HEK293 (cell line): Measurements from ENCODE around the gene HSPA2.
A peak's percentile ranks its signal among the peaks of the same experiment; 100 is the strongest.

ENCODE experiments used
- CTCF ChIA-PET: fragments of 350-600 bp; formaldehyde crosslinking; extraction: SDS; loops from one replicate; lab custom pipeline; 2021; ENCODE audit warnings: antibody characterized with exemption; lab: Yijun Ruan, JAX
- POLR2A ChIA-PET: fragments of 300-600 bp; formaldehyde crosslinking; extraction: SDS; loops from one replicate; lab custom pipeline; 2020; ENCODE audit warnings: antibody characterized with exemption, inconsistent platforms; lab: Yijun Ruan, JAX
- H3K27ac ChIP-seq: fragments of 200-500 bp; sonication (Bioruptor generic); 2 replicates; pipeline ENCODE4 v1.5.1; 2014; ENCODE audit warnings: low read depth, low read length, control low read depth, inconsistent platforms; ENCODE audit errors: extremely low read depth
- H3K36me3 ChIP-seq, 2 experiments: fragments of 200-500 bp in 1 of 2; sonication (Bioruptor generic) in 1 of 2; 1 replicate in 1 of 2; 2 replicates in 1 of 2; pipeline ENCODE4 v1.5.1; 2014 to 2017; ENCODE audit warnings: inconsistent platforms in 2 of 2, low read length in 2 of 2; ENCODE audit not compliant: control insufficient read depth in 2 of 2, insufficient read depth in 1 of 2
- H3K4me1 ChIP-seq: fragments of 200-500 bp; sonication (Bioruptor generic); 2 replicates; pipeline ENCODE4 v1.5.1; 2014; ENCODE audit warnings: mild to moderate bottlenecking, low read length, inconsistent platforms; ENCODE audit not compliant: control insufficient read depth, insufficient read depth
- H3K4me3 ChIP-seq: 2 replicates; pipeline ENCODE4 v1.5.1; 2011; ENCODE audit warnings: low read depth, mild to moderate bottlenecking, control low read depth, low read length, moderate library complexity
- H3K9me3 ChIP-seq: fragments of 200-500 bp; sonication (Bioruptor generic); 2 replicates; pipeline ENCODE4 v1.5.1; 2014; ENCODE audit warnings: low read depth, low read length, inconsistent platforms; ENCODE audit not compliant: control insufficient read depth, insufficient read depth
- FEZF1 ChIP-seq: fragments of 450-650 bp; formaldehyde crosslinking; IDR thresholded peaks from 2 replicates; pipeline ENCODE4 v1.5.1; 2016; ENCODE audit warnings: missing biosample characterization, missing genetic modification characterization
- HOXA7 ChIP-seq: sonication (generic); formaldehyde crosslinking; IDR thresholded peaks from 2 replicates; pipeline ENCODE4 v1.8.1; 2022; ENCODE audit warnings: missing genetic modification reagents, borderline replicate concordance
- HOXC10 ChIP-seq: sonication (generic); formaldehyde crosslinking; IDR thresholded peaks from 2 replicates; pipeline ENCODE4 v1.8.1; 2023; ENCODE audit warnings: mild to moderate bottlenecking, missing genetic modification reagents
- KLF1 ChIP-seq: fragments of 450-650 bp; formaldehyde crosslinking; IDR thresholded peaks from 2 replicates; pipeline ENCODE4 v1.5.1; 2016; ENCODE audit warnings: missing biosample characterization, missing genetic modification characterization
- ZBTB48 ChIP-seq: fragments of 450-650 bp; formaldehyde crosslinking; IDR thresholded peaks from 2 replicates; pipeline ENCODE4 v1.5.1; 2016; ENCODE audit warnings: missing biosample characterization, missing genetic modification characterization
- ZIC2 ChIP-seq: fragments of 450-650 bp; formaldehyde crosslinking; IDR thresholded peaks from 2 replicates; pipeline ENCODE4 v1.5.1; 2016; ENCODE audit warnings: missing biosample characterization, missing genetic modification characterization
- ZNF114 ChIP-seq: fragments of 450-650 bp; formaldehyde crosslinking; IDR thresholded peaks from 2 replicates; pipeline ENCODE4 v1.5.0; 2017; ENCODE audit warnings: missing biosample characterization, missing genetic modification characterization
- ZNF16 ChIP-seq: fragments of 450-650 bp; formaldehyde crosslinking; IDR thresholded peaks from 2 replicates; pipeline ENCODE4 v1.5.1; 2016; ENCODE audit warnings: low read depth, missing biosample characterization, missing genetic modification characterization
- ZNF19 ChIP-seq: fragments of 450-650 bp; formaldehyde crosslinking; IDR thresholded peaks from 2 replicates; pipeline ENCODE4; 2016; ENCODE audit warnings: missing biosample characterization, missing genetic modification characterization, low read depth
- ZNF202 ChIP-seq: fragments of 450-650 bp; formaldehyde crosslinking; IDR thresholded peaks from 2 replicates; pipeline ENCODE4 v1.5.1; 2016; ENCODE audit warnings: missing biosample characterization, missing genetic modification characterization, borderline replicate concordance
- ZNF211 ChIP-seq: fragments of 450-650 bp; formaldehyde crosslinking; IDR thresholded peaks from 2 replicates; pipeline ENCODE4 v1.5.1; 2016; ENCODE audit warnings: low read depth, missing biosample characterization, missing genetic modification characterization
- ZNF571 ChIP-seq: fragments of 450-650 bp; formaldehyde crosslinking; IDR thresholded peaks from 2 replicates; pipeline ENCODE4 v1.5.0; 2017; ENCODE audit warnings: missing biosample characterization, missing genetic modification characterization
- ZNF585B ChIP-seq: fragments of 450-650 bp; formaldehyde crosslinking; IDR thresholded peaks from 2 replicates; pipeline ENCODE4 v1.5.1; 2016; ENCODE audit warnings: missing biosample characterization, missing genetic modification characterization
- ZNF596 ChIP-seq: fragments of 450-650 bp; IDR thresholded peaks from 2 replicates; pipeline ENCODE4 v1.5.0; 2018; ENCODE audit warnings: missing biosample characterization, mild to moderate bottlenecking, missing genetic modification characterization, moderate library complexity
- ZNF654 ChIP-seq: fragments of 450-650 bp; formaldehyde crosslinking; IDR thresholded peaks from 2 replicates; pipeline ENCODE4 v1.5.1; 2016; ENCODE audit warnings: low read depth, missing biosample characterization, missing genetic modification characterization
- ZNF777 ChIP-seq: fragments of 450-650 bp; formaldehyde crosslinking; IDR thresholded peaks from 2 replicates; pipeline ENCODE4 v1.5.1; 2017; ENCODE audit warnings: missing biosample characterization, missing genetic modification characterization, borderline replicate concordance
- ZNF791 ChIP-seq: fragments of 450-650 bp; formaldehyde crosslinking; IDR thresholded peaks from 2 replicates; pipeline ENCODE4 v1.5.1; 2016; ENCODE audit warnings: missing biosample characterization, missing genetic modification characterization
- ZNF830 ChIP-seq: fragments of 450-650 bp; IDR thresholded peaks from 2 replicates; pipeline ENCODE4 v1.5.0; 2018; ENCODE audit warnings: missing biosample characterization, missing genetic modification characterization, low read depth, mild to moderate bottlenecking, moderate library complexity
- ZNF837 ChIP-seq: fragments of 450-650 bp; formaldehyde crosslinking; IDR thresholded peaks from 2 replicates; pipeline ENCODE4 v1.5.1; 2016; ENCODE audit warnings: missing biosample characterization, missing genetic modification characterization
- TF ChIP-seq, protein P1 (sequence below): fragments of 450-650 bp; formaldehyde crosslinking; IDR thresholded peaks from 2 replicates; pipeline ENCODE4 v1.5.1; 2016; ENCODE audit warnings: missing biosample characterization, missing genetic modification characterization
- TF ChIP-seq, protein P2 (sequence below): fragments of 450-650 bp; formaldehyde crosslinking; optimal IDR thresholded peaks from 2 replicates; pipeline ENCODE3; 2016; ENCODE audit warnings: missing biosample characterization, mild to moderate bottlenecking, missing genetic modification characterization
- TF ChIP-seq, protein P3 (sequence below): fragments of 450-650 bp; formaldehyde crosslinking; IDR thresholded peaks from 2 replicates; pipeline ENCODE4 v1.5.1; 2016; ENCODE audit warnings: missing biosample characterization, missing genetic modification characterization
- TF ChIP-seq, protein P4 (sequence below): fragments of 450-650 bp; formaldehyde crosslinking; IDR thresholded peaks from 2 replicates; pipeline ENCODE4 v1.5.1; 2016; ENCODE audit warnings: missing biosample characterization, missing genetic modification characterization
- TF ChIP-seq, protein P5 (sequence below): fragments of 450-650 bp; formaldehyde crosslinking; IDR thresholded peaks from 2 replicates; pipeline ENCODE4 v1.5.1; 2016; ENCODE audit warnings: missing biosample characterization, missing genetic modification characterization, borderline replicate concordance
- TF ChIP-seq, protein P6 (sequence below): fragments of 450-650 bp; formaldehyde crosslinking; IDR thresholded peaks from 2 replicates; pipeline ENCODE4 v1.5.1; 2016; ENCODE audit warnings: missing biosample characterization, missing genetic modification characterization

The HSPA2 gene

DNA sequence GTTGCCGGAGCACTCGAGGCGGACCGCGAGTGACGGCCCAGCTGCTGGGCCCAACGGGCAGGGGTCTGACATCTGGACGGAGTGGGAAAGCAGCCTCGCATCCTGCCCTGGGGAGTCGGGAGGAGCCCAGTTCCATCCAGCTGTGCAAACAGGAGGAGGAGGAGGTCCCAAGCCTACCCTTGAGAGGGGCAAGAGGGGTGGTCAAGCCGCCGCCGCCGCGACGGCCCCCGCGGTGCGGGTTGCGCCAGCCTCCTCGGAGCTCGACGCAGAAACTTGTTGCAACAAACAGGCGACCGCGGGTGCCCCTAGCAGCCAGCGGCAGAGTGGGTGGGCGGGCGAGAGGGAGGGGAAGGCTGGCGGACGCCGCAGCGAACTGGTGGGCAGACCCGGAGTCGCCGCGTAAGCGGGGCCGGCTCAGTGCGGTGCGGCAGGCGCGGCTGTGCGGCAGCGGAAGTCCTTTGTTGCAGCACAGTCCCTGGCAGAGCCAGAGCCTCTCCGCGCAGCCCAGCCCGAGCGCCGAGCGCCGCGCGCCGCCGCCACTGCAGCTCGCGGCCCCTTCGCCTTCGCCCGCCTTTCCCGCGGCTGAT, 36.1 kb upstream of the HSPA2 start, which contains the start of gene ZBTB1 (continued):
- TF ChIP-seq ZIC2 (tag by site-specific recombination) (peak; percentile 75), ZNF19 (tag by site-specific recombination) (no peak), FEZF1 (tag by site-specific recombination) (peak; percentile 8; the same call in 1 of the 2 replicates), ZNF114 (tag by site-specific recombination) (no peak), ZNF571 (tag by site-specific recombination) (no peak)
- TF ChIP-seq, protein P1, sequence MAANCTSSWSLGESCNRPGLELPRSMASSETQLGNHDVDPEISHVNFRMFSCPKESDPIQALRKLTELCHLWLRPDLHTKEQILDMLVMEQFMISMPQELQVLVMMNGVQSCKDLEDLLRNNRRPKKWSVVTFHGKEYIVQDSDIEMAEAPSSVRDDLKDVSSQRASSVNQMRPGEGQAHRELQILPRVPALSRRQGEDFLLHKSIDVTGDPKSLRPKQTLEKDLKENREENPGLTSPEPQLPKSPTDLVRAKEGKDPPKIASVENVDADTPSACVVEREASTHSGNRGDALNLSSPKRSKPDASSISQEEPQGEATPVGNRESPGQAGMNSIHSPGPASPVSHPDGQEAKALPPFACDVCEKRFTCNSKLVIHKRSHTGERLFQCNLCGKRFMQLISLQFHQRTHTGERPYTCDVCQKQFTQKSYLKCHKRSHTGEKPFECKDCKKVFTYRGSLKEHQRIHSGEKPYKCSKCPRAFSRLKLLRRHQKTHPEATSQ (tag by site-specific recombination), result peak; percentile 2; the same call in 1 of the 2 replicates

DNA sequence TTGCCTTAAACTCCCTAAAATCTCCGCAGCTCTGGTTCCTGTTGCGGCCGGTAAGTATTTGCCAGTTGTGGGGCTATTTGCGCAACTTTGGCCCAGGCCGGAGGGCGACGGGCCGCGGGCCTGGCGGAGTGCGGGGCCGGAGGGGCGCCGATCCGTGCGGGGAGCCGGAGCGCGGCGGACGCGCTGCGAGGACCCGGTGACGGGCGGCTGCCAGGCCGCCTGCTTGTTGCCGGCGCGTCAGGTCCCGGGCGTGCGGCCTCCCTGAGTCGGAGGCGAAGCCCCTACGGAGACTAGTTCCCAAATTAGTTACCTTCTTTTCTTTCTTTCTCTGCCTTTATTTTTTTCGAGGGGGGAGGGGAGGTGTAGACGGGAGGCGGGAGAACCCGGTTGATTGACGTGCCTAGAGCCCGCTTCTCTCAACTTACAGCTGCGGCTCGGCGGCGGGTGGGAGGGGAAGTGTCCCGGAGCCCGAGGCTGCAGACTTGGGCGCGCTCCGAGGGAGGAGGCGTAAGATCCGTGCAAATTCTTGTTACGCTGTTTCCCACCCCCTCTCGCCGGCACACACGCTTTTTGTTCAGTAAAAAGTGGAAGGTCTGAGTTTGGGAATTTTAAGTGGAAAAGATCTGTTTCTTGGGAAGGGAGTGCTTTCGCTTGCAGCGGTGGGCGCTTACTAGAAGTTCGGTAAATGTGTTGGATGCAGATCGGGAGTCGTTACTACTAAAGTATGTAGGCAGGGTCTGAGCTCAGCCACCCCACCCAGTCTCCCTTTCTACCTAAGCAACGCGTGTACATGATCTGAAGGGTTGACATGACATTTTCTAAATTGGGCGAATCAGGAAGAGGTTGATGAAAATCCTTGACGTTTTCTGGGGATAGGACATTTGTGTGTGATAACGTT, 35.4 kb upstream of the HSPA2 start:
- Histone ChIP-seq H3K27ac (peak overlapping the region; percentile 99), H3K4me3 (peak overlapping the region; percentile 62), H3K4me1 (peaks cover 21% of the 10 kb centered on the region), H3K36me3 (no peaks in the 10 kb centered on the region), H3K9me3 (no peaks in the 10 kb centered on the region)
- POLR2A ChIA-PET, result interaction anchor here (0.6 to 5.2 kb wide), 23 partner anchors 8 to 202 kb away, joined by 3 to 54 read pairs (median 3); partner anchors contain the start of genes HSPA2 and MTHFD1
- CTCF ChIA-PET, result interaction anchor here (0.6 to 1.3 kb wide), 9 partner anchors 11 to 318 kb away, joined by 3 to 6 read pairs (median 3); partner anchors contain the start of gene HSPA2
- TF ChIP-seq HOXC10 (CRISPR knock-in tag) (no peak), ZNF585B (tag by site-specific recombination) (no peak), HOXA7 (CRISPR knock-in tag) (no peak), ZNF211 (tag by site-specific recombination) (no peak), ZNF16 (tag by site-specific recombination) (no peak), ZBTB48 (tag by site-specific recombination) (no peak), ZNF791 (no peak), ZNF830 (tag by site-specific recombination) (no peak), ZNF837 (tag by site-specific recombination) (no peak), ZNF596 (tag by site-specific recombination) (no peak), ZNF202 (tag by site-specific recombination) (no peak), KLF1 (tag by site-specific recombination) (no peak), ZNF654 (tag by site-specific recombination) (no peak), ZNF777 (tag by site-specific recombination) (no peak), ZNF114 (tag by site-specific recombination) (no peak)
- TF ChIP-seq, protein P2, sequence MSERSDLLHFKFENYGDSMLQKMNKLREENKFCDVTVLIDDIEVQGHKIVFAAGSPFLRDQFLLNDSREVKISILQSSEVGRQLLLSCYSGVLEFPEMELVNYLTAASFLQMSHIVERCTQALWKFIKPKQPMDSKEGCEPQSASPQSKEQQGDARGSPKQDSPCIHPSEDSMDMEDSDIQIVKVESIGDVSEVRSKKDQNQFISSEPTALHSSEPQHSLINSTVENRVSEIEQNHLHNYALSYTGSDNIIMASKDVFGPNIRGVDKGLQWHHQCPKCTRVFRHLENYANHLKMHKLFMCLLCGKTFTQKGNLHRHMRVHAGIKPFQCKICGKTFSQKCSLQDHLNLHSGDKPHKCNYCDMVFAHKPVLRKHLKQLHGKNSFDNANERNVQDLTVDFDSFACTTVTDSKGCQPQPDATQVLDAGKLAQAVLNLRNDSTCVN, result peak; percentile 47
- TF ChIP-seq, protein P3, sequence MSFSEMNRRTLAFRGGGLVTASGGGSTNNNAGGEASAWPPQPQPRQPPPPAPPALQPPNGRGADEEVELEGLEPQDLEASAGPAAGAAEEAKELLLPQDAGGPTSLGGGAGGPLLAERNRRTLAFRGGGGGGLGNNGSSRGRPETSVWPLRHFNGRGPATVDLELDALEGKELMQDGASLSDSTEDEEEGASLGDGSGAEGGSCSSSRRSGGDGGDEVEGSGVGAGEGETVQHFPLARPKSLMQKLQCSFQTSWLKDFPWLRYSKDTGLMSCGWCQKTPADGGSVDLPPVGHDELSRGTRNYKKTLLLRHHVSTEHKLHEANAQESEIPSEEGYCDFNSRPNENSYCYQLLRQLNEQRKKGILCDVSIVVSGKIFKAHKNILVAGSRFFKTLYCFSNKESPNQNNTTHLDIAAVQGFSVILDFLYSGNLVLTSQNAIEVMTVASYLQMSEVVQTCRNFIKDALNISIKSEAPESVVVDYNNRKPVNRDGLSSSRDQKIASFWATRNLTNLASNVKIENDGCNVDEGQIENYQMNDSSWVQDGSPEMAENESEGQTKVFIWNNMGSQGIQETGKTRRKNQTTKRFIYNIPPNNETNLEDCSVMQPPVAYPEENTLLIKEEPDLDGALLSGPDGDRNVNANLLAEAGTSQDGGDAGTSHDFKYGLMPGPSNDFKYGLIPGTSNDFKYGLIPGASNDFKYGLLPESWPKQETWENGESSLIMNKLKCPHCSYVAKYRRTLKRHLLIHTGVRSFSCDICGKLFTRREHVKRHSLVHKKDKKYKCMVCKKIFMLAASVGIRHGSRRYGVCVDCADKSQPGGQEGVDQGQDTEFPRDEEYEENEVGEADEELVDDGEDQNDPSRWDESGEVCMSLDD (tag by site-specific recombination), result no peak
- TF ChIP-seq, protein P4, sequence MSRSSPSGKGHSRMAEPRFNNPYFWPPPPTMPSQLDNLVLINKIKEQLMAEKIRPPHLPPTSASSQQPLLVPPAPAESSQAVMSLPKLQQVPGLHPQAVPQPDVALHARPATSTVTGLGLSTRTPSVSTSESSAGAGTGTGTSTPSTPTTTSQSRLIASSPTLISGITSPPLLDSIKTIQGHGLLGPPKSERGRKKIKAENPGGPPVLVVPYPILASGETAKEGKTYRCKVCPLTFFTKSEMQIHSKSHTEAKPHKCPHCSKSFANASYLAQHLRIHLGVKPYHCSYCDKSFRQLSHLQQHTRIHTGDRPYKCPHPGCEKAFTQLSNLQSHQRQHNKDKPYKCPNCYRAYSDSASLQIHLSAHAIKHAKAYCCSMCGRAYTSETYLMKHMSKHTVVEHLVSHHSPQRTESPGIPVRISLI, result peak; percentile 75; the same call in 1 of the 2 replicates
- TF ChIP-seq, protein P5, sequence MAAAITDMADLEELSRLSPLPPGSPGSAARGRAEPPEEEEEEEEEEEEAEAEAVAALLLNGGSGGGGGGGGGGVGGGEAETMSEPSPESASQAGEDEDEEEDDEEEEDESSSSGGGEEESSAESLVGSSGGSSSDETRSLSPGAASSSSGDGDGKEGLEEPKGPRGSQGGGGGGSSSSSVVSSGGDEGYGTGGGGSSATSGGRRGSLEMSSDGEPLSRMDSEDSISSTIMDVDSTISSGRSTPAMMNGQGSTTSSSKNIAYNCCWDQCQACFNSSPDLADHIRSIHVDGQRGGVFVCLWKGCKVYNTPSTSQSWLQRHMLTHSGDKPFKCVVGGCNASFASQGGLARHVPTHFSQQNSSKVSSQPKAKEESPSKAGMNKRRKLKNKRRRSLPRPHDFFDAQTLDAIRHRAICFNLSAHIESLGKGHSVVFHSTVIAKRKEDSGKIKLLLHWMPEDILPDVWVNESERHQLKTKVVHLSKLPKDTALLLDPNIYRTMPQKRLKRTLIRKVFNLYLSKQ (tag by site-specific recombination), result no peak
- TF ChIP-seq, protein P6, sequence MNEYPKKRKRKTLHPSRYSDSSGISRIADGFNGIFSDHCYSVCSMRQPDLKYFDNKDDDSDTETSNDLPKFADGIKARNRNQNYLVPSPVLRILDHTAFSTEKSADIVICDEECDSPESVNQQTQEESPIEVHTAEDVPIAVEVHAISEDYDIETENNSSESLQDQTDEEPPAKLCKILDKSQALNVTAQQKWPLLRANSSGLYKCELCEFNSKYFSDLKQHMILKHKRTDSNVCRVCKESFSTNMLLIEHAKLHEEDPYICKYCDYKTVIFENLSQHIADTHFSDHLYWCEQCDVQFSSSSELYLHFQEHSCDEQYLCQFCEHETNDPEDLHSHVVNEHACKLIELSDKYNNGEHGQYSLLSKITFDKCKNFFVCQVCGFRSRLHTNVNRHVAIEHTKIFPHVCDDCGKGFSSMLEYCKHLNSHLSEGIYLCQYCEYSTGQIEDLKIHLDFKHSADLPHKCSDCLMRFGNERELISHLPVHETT (tag by site-specific recombination), result no peak
